Prostate gland (tissue), 2 donors: ENCODE results near the gene TEX35. TPM values are rescaled to one million over a fixed set of nuclear protein-coding genes. Genes with fewer than 3 reads are reported as not detected.

Source experiments
- DNase-seq: peaks from one replicate; pipeline ENCODE4 v3.0.0-alpha.2; 2019; ENCODE audit warnings: low spot score
- H3K27ac ChIP-seq, 2 donors: fragments of 200-600 bp; sonication (generic); 2 replicates each; pipeline ENCODE4 v1.5.1; 2017 to 2019
- H3K27me3 ChIP-seq: fragments of 200-600 bp; sonication (generic); replicated peaks from 2 replicates; pipeline ENCODE4 v1.5.1; 2019; ENCODE audit not compliant: insufficient read depth
- H3K36me3 ChIP-seq, 2 donors: fragments of 200-600 bp; sonication (generic); 1 replicate in 1 of 2; 2 replicates in 1 of 2; pipeline versions ENCODE4 v1.5.1 to v1.8.1; 2017 to 2019
- H3K4me1 ChIP-seq: fragments of 200-600 bp; sonication (generic); replicated peaks from 2 replicates; pipeline ENCODE4 v1.5.1; 2019
- H3K4me3 ChIP-seq, 2 donors: fragments of 200-600 bp; sonication (generic); 2 replicates each; pipeline ENCODE4 v1.5.1; 2017 to 2019
- H3K9me3 ChIP-seq: fragments of 200-600 bp; sonication (generic); 2 replicates; pipeline ENCODE4 v1.5.1; 2017
- CTCF ChIP-seq, 4 experiments: fragments of 200-600 bp in 2 of 4; fragments of 450-650 bp in 2 of 4; sonication (generic) in 2 of 4; IDR thresholded peaks; 1 replicate in 3 of 4; 2 replicates in 1 of 4; pipeline ENCODE4 v1.5.1; 2016 to 2019; ENCODE audit warnings: antibody characterized with exemption in 4 of 4, mild to moderate bottlenecking in 2 of 4, moderate library complexity in 2 of 4
- POLR2A ChIP-seq: fragments of 450-650 bp; IDR thresholded peaks from one replicate; pipeline ENCODE4 v1.6.1; 2016; ENCODE audit warnings: antibody characterized with exemption, mild to moderate bottlenecking
- POLR2AphosphoS5 ChIP-seq: sonication (generic); formaldehyde crosslinking; IDR thresholded peaks from one replicate; pipeline ENCODE4 v1.6.1; 2017; ENCODE audit warnings: antibody characterized with exemption
- WGBS: methylation state at CpG from one replicate; pipeline ENCODE4 v1.1.5; 2018; 5-methylcytosine and 5-hydroxymethylcytosine counted together
- intact Hi-C: fragments of 100-400 bp; cut with DNase I; formaldehyde crosslinking; loops from one replicate; pipeline ENCODE4 v1.14.2; 2022
- total RNA-seq, 2 donors: library from RNA; depleted of rRNA; stranded (reverse); fragments of >200 nt; gene quantifications; one replicate each; pipeline ENCODE4 v1.1.0, GENCODE V29; 2016

TEX35 gene
- total RNA-seq, 2 donors from 2014 or later = 3.0 TPM; not detected in 1

DNA sequence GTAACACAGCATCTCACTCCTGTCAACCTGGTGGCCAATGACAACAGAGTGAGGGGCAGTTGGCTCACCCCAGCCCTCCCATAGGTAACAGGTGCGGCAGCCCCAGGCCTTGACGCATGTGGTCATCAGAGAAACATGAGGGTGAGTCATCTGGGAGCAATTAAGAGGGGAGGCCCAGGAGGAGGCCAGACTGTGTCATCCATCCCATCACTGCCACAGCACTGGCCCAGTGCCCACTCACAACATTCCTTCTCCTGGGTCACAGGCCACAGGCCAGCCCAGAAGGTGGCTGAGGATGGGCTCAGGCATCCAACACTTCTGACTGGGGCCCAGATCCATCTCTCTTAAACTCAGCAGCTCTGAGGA is 17.1 kb downstream of the TEX35 start:
- DNase-seq = no peak
- 81% methylated on average over 2 of the region's 2 CpGs for WGBS
- H3K9me3 ChIP-seq = no peaks in the 10 kb centered on the region
- no peaks in the 10 kb centered on the region for H3K27me3 ChIP-seq
- no peaks in the 10 kb centered on the region for H3K4me1 ChIP-seq
- H3K4me3 ChIP-seq = no peak overlapping the region
- no peak overlapping the region for H3K27ac ChIP-seq
- no peak for TF ChIP-seq CTCF (IDR thresholded peaks at IDR 0.05)
- TF ChIP-seq POLR2AphosphoS5 = no peak
- no peak for TF ChIP-seq POLR2A
- intact Hi-C loops = no loop called here
- H3K36me3 ChIP-seq = no peaks in the 10 kb centered on the region

DNA sequence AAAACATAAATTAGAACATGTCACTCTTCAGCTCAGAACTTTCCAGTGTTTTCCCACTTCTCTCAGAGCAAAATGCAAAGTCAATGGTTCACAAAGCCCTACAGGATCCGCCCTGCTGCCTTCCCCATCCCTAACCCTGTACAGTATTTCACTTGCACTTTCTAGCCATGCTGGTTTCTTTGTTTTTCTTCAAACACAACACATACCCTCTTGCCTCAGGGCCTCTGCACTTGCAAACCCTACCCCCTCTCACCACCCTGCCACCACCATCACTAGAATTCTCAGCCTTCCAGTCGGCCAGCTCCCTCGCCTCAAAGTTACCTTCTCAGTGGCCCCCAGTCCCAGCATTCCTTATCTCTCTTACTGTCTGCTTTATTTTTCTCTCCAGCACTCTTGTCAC is 17.6 kb downstream of the TEX35 start:
- no peaks in the 10 kb centered on the region for H3K36me3 ChIP-seq
- WGBS = 91% methylated on average over 3 of the region's 3 CpGs
- no peaks in the 10 kb centered on the region for H3K27me3 ChIP-seq
- H3K4me1 ChIP-seq = no peaks in the 10 kb centered on the region
- TF ChIP-seq CTCF (IDR thresholded peaks at IDR 0.05) = no peak
- TF ChIP-seq POLR2AphosphoS5 = no peak
- TF ChIP-seq POLR2A = no peak
- H3K27ac ChIP-seq = no peak overlapping the region
- H3K9me3 ChIP-seq = no peaks in the 10 kb centered on the region
- intact Hi-C loops = no loop called here
- no peak for DNase-seq
- no peak overlapping the region for H3K4me3 ChIP-seq

GRCh38 chr1:178531887-178532286 is 19.0 kb downstream of the TEX35 start:
- DNase-seq = no peak
- TF ChIP-seq POLR2AphosphoS5 (no peak), CTCF (IDR thresholded peaks at IDR 0.05) (no peak), POLR2A (no peak)
- Histone ChIP-seq H3K27ac (no peak overlapping the region), H3K36me3 (no peaks in the 10 kb centered on the region), H3K4me3 (no peak overlapping the region), H3K9me3 (no peaks in the 10 kb centered on the region), H3K27me3 (no peaks in the 10 kb centered on the region), H3K4me1 (no peaks in the 10 kb centered on the region)
- 61% methylated on average over 10 of the region's 10 CpGs for WGBS
- intact Hi-C loops = no loop called here

GRCh38 chr1:178532392-178532791 is 19.5 kb downstream of the TEX35 start:
- no peak overlapping the region for H3K4me3 ChIP-seq
- H3K9me3 ChIP-seq = no peaks in the 10 kb centered on the region
- no peaks in the 10 kb centered on the region for H3K27me3 ChIP-seq
- intact Hi-C loops = no loop called here
- peak; percentile 75 for DNase-seq
- TF ChIP-seq POLR2A (no peak), CTCF (IDR thresholded peaks at IDR 0.05) (peak; percentile 74 to 90 (median 86))
- H3K4me1 ChIP-seq = no peaks in the 10 kb centered on the region
- no peak overlapping the region for H3K27ac ChIP-seq
- 15% methylated on average over 13 of the region's 13 CpGs for WGBS
- H3K36me3 ChIP-seq = no peaks in the 10 kb centered on the region

DNA sequence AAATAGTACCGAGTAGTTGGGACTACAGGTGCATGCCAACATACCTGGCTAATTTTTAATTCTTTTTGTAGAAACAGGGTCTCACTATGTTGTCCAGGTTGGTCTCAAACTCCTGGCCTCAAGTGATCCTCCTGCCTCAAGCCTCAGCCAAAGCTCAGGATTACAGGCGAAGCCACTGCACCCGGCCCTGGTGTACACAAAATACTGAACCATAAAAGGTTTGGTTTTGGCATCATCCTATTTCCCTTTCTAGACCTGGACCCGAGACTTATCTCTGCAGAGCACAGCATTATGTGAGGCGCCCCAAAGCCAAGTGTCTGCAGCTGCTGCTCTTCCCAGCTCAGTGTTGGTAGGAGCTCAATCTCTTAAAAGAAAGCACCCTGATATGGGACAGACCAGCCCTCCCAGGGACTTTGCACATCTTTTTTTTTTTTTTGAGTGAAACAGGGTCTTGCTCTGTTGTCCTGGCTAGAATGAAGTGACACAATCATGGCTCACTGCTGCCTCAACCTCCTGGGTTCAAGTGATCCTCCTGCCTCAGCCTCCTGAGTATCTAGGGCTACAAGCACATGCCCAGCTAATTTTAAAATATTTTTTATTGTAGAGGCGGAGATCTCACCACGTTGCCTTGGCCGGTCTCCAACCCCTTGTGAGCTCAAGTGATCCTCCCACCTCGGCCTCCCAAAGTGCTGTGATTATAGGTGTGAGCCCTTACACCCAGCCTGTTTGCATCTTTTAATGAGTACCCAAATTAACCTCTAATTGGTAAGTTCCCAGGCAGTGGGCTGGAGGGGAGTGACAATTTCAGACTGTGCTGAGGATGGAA is 20.4 kb downstream of the TEX35 start:
- Histone ChIP-seq H3K4me1 (no peaks in the 10 kb centered on the region), H3K27ac (no peak overlapping the region), H3K9me3 (no peaks in the 10 kb centered on the region), H3K27me3 (no peaks in the 10 kb centered on the region), H3K36me3 (no peaks in the 10 kb centered on the region), H3K4me3 (no peak overlapping the region)
- no peak for TF ChIP-seq CTCF (IDR thresholded peaks at IDR 0.05)
- no peak for TF ChIP-seq POLR2A
- no peak for TF ChIP-seq POLR2AphosphoS5
- intact Hi-C loops = no loop called here
- 82% methylated on average over 9 of the region's 9 CpGs for WGBS
- no peak for DNase-seq
